Measurements from ENCODE around the gene TMEM253.

TMEM253 gene

GRCh38 chr14:21057803-21058675 lies 42.8 kb upstream of the TMEM253 start, which contains the start of gene RNASE8:
TSS of gene RNASE8 (plus strand) at chr14:21057822. CDS start at chr14:21057893, 71 bp downstream.
- no peak within 1 kb of the TSS for H3K27ac ChIP-seq

GRCh38 chr14:21058903-21059302 lies 42.0 kb upstream of the TMEM253 start:
- no peak for TF ChIP-seq ZFX (IDR thresholded peaks at IDR 0.05; ENCODE audit: borderline replicate concordance)
- no peak for TF ChIP-seq CTCF (IDR thresholded peaks at IDR 0.05)
- no peak overlapping the region for H3K27ac ChIP-seq

More at GRCh38 chr14:21057803-21058675, 42.8 kb upstream of the TMEM253 start, which contains the start of gene RNASE8:
- TF ChIP-seq CTCF (IDR thresholded peaks at IDR 0.05), result no peak
- TF ChIP-seq ZFX (IDR thresholded peaks at IDR 0.05; ENCODE audit: borderline replicate concordance), result no peak

- H3K27ac ChIP-seq, result no peak overlapping the region
- TF ChIP-seq CTCF (IDR thresholded peaks at IDR 0.05), result no peak
- TF ChIP-seq ZFX (IDR thresholded peaks at IDR 0.05; ENCODE audit: borderline replicate concordance), result no peak
Measured at GRCh38 chr14:21059842-21060613, 40.8 kb upstream of the TMEM253 start.

- H3K27ac ChIP-seq, result no peak overlapping the region
- TF ChIP-seq CTCF (IDR thresholded peaks at IDR 0.05) (no peak), ZFX (IDR thresholded peaks at IDR 0.05; ENCODE audit: borderline replicate concordance) (no peak)
Measured at GRCh38 chr14:21060614-21061346, 40.1 kb upstream of the TMEM253 start.

GRCh38 chr14:21061347-21061668 lies 39.6 kb upstream of the TMEM253 start:
- no peak for TF ChIP-seq ZFX (IDR thresholded peaks at IDR 0.05; ENCODE audit: borderline replicate concordance)
- no peak for TF ChIP-seq CTCF (IDR thresholded peaks at IDR 0.05)
- H3K27ac ChIP-seq, result no peak overlapping the region

GRCh38 chr14:21063479-21063878 lies 37.4 kb upstream of the TMEM253 start:
- H3K27ac ChIP-seq, result no peak overlapping the region
- TF ChIP-seq CTCF (IDR thresholded peaks at IDR 0.05) (no peak), ZFX (IDR thresholded peaks at IDR 0.05; ENCODE audit: borderline replicate concordance) (no peak)
